ENCODE data around the gene SAMD9. TPM values are rescaled to one million over a fixed set of nuclear protein-coding genes. Genes with fewer than 3 reads are reported as not detected.

SAMD9 gene
- total and polyA plus RNA-seq, 2 donors from 2014 or later = 2.2 to 11.0 TPM

GRCh38 chr7:93053949-93054943 lies 63.5 kb downstream of the SAMD9 start:
- no peaks in the 10 kb centered on the region for H3K9me3 ChIP-seq (ENCODE audit: control insufficient read depth in 2 of 3, insufficient read depth in 1 of 3, low read length in 3 of 3)
- H3K4me1 ChIP-seq (ENCODE audit: control insufficient read depth in 2 of 3, insufficient read depth in 2 of 3, low read depth in 1 of 3, low read length in 3 of 3) = no peaks in the 10 kb centered on the region
- no peak for TF ChIP-seq CTCF (IDR thresholded peaks at IDR 0.05; ENCODE audit: borderline replicate concordance, extremely low read depth, insufficient read depth)
- intact Hi-C loops (cut with DNase I) = no loop called here
- H3K27me3 ChIP-seq (ENCODE audit: control insufficient read depth, insufficient read depth, low read length) = no peaks in the 10 kb centered on the region
- no peaks in the 10 kb centered on the region for H3K36me3 ChIP-seq (ENCODE audit: control insufficient read depth in 2 of 3, insufficient read depth in 3 of 3, low read length in 3 of 3)
- no peak overlapping the region for H3K4me3 ChIP-seq (ENCODE audit: low read length in 3 of 3)
- no peak overlapping the region for H3K9ac ChIP-seq (ENCODE audit: low read length in 3 of 3)
- no peak overlapping the region for H3K27ac ChIP-seq (ENCODE audit: low read depth in 2 of 2, low read length in 2 of 2)
- DNase-seq = peak in 1 of 5 donors; percentile 42
- FAIRE-seq = no peak

GRCh38 chr7:93053209-93053948 lies 64.4 kb downstream of the SAMD9 start:
- H3K27ac ChIP-seq (ENCODE audit: low read depth in 2 of 2, low read length in 2 of 2) = no peak overlapping the region
- no peak overlapping the region for H3K4me3 ChIP-seq (ENCODE audit: low read length in 3 of 3)
- H3K4me1 ChIP-seq (ENCODE audit: control insufficient read depth in 2 of 3, insufficient read depth in 2 of 3, low read depth in 1 of 3, low read length in 3 of 3) = no peaks in the 10 kb centered on the region
- no peak for TF ChIP-seq CTCF (IDR thresholded peaks at IDR 0.05; ENCODE audit: borderline replicate concordance, extremely low read depth, insufficient read depth)
- no peak for FAIRE-seq
- H3K9ac ChIP-seq (ENCODE audit: low read length in 3 of 3) = no peak overlapping the region
- no peaks in the 10 kb centered on the region for H3K36me3 ChIP-seq (ENCODE audit: control insufficient read depth in 2 of 3, insufficient read depth in 3 of 3, low read length in 3 of 3)
- no peaks in the 10 kb centered on the region for H3K9me3 ChIP-seq (ENCODE audit: control insufficient read depth in 2 of 3, insufficient read depth in 1 of 3, low read length in 3 of 3)
- intact Hi-C loops (cut with DNase I) = no loop called here
- no peaks in the 10 kb centered on the region for H3K27me3 ChIP-seq (ENCODE audit: control insufficient read depth, insufficient read depth, low read length)
- DNase-seq = no peak

- no peak overlapping the region for H3K4me3 ChIP-seq (ENCODE audit: low read length in 3 of 3)
- intact Hi-C loops (cut with DNase I) = no loop called here
- H3K36me3 ChIP-seq (ENCODE audit: control insufficient read depth in 2 of 3, insufficient read depth in 3 of 3, low read length in 3 of 3) = no peaks in the 10 kb centered on the region
- no peak for TF ChIP-seq CTCF (IDR thresholded peaks at IDR 0.05; ENCODE audit: borderline replicate concordance, extremely low read depth, insufficient read depth)
- no peaks in the 10 kb centered on the region for H3K4me1 ChIP-seq (ENCODE audit: control insufficient read depth in 2 of 3, insufficient read depth in 2 of 3, low read depth in 1 of 3, low read length in 3 of 3)
- DNase-seq (no peak), FAIRE-seq (no peak)
- H3K9me3 ChIP-seq (ENCODE audit: control insufficient read depth in 2 of 3, insufficient read depth in 1 of 3, low read length in 3 of 3) = no peaks in the 10 kb centered on the region
- no peak overlapping the region for H3K9ac ChIP-seq (ENCODE audit: low read length in 3 of 3)
- H3K27me3 ChIP-seq (ENCODE audit: control insufficient read depth, insufficient read depth, low read length) = no peaks in the 10 kb centered on the region
- H3K27ac ChIP-seq (ENCODE audit: low read depth in 2 of 2, low read length in 2 of 2) = no peak overlapping the region
Measured at GRCh38 chr7:93051660-93052059, 66.1 kb downstream of the SAMD9 start.

Other genes starting within 250 kb of the SAMD9 start
- 14.9 TPM for gene SAMD9L, start 30.4 kb upstream of the SAMD9 start, total RNA-seq
- 4.5 TPM for gene SAMD9L, start 30.4 kb upstream of the SAMD9 start, polyA plus RNA-seq (ENCODE audit: insufficient read depth, low read depth, low replicate concordance)
- gene HEPACAM2, start 108.5 kb upstream of the SAMD9 start, total RNA-seq = 2.5 TPM
- gene HEPACAM2, start 108.5 kb upstream of the SAMD9 start, polyA plus RNA-seq (ENCODE audit: insufficient read depth, low read depth, low replicate concordance) = 15.1 TPM
- 33.8 TPM for gene VPS50, start 114.4 kb upstream of the SAMD9 start, total RNA-seq
- 12.9 TPM for gene VPS50, start 114.4 kb upstream of the SAMD9 start, polyA plus RNA-seq (ENCODE audit: insufficient read depth, low read depth, low replicate concordance)

Measured in kidney (tissue), 14 donors.